Stimulated activated CD8-positive, alpha-beta memory T cell treated with anti-CD3 and anti-CD28 coated beads, Interleukin-7, amount 100 ng/mL, for 48 hours (primary cell): ENCODE results near the gene FRMD4A.
A peak's percentile ranks its signal among the peaks of the same experiment; 100 is the strongest.

ENCODE experiments used
- DNase-seq, 2 donors: peaks; one replicate each; pipeline ENCODE4 v3.0.0-alpha.2; 2020; ENCODE audit warnings: low read depth in 1 of 2; ENCODE audit errors: extremely low read depth in 1 of 2

The FRMD4A gene

DNA sequence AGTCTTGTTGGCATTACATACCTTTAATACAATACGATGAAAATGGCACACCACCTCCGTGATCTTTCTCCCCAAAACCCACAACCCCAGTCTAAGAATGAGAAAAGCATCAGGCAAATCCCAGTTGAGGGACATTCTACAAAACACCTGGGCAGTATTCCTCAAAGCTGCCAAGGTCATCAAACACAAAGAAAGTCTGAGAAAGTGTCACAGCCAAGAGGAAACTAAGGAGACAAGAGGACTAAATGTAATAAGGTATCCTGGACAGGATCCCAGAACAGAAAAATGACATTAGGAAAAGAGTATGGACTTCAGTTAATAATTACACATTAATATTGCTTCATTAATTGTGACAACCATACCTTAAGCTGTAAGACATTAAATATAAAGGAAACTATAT is 14.5 kb upstream of the FRMD4A start:
- DNase-seq, result no peak

DNA sequence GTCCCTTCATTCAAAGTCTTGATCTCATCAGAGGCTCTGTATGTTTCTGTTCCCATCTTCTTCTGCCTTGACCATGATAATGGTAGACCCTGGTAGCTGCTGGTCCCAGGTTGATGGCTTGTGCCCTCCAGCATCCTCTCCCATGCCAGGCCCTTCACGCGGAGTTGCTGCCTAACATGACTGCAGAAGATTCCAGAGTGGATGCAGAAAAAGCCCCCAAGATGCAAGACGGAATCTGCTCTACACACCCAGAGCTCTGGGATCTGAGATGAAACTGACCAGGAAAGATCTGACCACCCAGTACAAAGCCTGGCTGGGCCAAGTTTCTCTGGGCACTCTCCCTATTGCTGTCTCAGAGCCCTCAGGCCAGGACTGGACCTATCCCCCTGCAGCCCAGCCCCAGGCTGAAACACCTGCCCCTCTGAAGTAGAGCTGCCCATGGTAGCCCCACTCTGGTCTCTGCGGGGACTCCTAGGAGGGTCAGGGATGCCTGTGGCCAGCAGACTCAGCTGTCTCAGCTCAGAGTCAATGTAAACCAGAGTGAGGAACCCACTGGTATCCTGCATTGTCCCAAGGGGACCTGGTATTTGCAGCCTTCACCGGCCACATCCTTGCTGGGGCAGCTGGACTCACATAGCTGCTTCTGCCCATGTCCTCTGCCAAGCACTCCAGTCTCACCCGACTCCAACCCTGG is 9.5 kb upstream of the FRMD4A start:
- DNase-seq, result no peak

DNA sequence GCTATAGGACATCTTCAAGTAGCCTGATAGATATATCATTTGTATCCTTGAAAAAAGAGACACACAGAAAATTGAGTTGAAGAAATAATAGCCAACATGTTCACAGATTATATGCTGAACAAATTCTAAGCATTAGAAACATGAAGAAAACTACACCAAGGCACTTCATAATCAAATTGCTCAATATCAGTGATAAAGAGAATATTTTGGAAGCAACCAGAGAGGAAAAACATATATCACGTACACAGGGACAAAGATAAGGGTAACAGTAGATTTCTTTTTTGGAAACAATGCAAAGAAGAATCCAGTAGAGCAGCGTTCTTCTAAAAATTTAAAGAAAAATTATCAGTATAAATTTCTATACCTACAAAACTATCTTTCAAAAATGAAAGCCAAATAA is 6.0 kb upstream of the FRMD4A start:
- no peak for DNase-seq

DNA sequence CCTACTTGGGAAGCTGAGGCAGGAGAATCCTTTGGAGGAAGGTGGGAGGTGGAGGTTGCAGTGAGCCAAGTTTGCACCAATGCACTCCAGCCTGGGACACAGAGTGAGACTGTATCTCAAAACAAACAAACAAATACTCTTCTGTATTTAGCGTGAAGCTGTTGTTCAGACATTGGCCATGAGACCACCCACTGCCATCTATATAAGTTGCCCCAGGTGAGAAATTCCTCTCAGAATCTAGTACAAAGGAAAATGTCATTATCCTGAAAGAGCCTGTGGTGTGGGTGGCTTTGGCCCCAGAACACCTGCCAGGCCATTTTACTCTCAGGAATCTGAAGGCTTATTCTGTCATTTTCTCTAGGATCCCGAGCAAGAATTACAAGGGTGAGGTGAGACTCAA is 4.0 kb upstream of the FRMD4A start:
- no peak for DNase-seq

DNA sequence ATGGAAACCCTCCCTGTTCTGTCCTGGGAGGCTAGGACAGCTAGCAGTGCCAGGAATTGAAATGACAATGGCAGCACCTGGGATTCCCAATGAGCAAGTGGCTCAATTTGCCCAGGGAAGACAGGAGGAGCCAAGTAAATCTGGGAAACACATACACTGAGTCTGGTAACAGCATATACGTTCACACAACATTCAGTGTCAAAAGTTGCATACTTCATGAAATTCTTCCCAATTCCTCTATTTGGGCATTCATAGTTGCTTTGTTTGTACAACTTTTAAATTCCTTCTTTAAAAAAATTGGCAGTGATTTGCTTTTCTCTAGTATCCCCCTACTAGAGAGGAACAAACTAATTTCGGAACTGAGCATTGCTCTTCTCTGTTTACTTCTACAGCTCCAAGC is 2.9 kb upstream of the FRMD4A start:
- no peak for DNase-seq

DNA sequence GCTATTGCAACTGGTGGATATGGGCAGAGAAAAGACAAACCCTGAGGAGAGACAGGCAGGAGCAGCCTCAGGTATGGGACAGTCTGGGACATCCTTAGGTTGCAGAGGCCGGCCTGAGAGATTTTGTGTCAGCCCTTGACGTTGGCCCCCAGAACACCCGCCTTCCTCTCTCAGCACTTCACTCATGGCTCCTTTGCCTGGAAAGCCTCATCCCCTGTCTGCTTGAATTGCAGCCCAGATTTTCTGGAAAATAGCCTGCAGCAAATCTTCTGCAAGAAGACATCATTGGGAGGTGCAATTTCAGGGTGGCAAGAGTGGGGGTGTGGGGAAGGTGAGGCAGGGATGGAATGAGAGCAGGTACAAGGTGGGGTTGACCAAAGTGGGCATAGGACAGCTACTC is 2.2 kb upstream of the FRMD4A start:
- no peak for DNase-seq

DNA sequence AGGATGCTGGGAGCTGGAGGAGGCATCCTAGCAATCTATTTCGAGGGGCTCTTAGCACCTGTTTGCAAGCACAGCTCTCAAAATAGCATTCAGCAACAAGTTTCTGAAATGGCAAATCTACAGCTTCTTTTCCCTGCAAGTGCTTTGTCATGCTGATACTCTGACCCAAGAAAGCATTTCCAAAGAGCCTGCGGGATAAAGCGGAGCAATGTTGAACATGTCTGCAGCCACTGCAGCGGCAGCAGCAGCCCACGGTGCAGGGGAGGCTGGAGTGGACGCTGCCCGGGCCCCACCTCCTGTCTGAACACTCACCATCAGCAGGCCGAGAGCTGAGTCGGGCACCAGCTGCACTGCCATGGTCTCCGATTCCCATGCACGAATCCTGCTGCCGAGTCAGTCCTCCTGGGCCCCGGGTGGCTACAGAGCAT is 964 bp downstream of the FRMD4A start:
- no peak for DNase-seq

DNA sequence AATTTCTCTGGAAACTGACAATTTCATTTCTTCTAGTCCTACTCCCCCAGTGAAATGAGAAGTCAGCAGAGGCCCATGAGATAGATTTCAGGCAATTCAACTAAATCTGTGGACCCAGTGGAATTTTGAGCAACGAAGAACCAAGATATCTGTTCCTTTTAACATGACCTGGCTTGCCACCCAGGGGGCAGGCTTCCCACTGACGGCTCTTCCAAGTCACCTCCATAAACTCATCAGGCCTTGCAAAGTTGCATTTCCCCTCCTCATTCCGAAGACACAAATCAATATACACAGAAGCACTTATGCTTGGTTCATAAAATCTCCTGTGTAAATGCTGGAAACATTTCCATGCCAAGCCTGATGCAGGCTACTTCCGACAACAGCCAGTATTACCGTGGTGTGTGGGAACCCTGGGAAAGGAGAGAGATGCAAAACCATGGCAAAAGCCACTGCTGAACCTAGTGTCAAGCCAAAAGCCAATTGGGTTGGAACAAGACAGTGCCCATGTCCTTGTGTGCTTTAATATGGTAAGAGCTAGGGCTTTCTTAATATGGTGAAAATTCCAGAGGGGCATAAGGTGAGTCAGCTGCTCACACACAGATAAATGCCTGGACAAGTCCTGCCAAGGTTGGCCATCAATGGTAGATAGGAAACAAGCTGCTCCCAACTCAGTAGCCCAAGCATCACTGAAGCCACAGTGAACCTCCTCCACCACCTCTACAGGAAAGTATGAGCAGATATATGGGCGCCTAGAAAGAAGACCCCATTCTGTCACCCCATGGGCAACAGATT is 1.6 kb downstream of the FRMD4A start:
- no peak for DNase-seq

DNA sequence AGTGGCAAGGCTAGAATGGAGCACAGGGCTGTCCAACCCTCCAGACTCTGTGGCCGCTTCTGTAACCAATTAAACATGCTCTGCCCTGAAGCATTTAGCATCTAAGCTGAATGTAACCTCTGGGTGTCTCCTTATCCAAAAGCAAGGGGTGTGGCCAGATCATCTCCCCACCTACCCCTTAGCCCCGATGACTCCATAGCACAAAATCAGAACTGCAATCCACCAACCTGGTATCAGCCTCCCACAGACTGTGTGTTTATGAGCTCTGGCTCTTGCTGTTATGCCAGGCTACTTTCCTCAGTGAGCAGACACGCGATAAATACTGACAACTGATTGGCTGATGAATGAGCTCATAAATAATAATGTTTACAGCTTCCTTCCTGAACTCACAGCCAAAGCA is 3.2 kb downstream of the FRMD4A start:
- DNase-seq, result no peak

DNA sequence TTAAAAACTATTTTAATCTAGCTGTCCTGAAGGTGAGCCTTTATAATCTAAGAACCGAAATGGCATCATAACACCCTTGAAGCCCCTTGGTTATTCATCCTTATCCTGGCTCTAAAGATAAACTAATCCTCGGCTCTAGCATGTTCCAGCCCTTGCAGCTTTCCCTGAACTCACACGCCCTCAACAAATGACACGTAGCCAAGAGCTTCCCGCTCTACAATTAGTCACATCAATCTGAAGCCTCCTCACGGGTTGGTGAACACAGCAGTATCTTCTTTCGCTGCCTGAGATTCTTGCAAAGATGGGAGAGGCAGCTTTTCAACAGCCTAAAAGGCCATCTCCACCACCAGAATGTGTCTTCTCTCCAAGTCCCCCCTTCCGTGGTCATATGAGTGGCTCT is 4.1 kb downstream of the FRMD4A start:
- no peak for DNase-seq

DNA sequence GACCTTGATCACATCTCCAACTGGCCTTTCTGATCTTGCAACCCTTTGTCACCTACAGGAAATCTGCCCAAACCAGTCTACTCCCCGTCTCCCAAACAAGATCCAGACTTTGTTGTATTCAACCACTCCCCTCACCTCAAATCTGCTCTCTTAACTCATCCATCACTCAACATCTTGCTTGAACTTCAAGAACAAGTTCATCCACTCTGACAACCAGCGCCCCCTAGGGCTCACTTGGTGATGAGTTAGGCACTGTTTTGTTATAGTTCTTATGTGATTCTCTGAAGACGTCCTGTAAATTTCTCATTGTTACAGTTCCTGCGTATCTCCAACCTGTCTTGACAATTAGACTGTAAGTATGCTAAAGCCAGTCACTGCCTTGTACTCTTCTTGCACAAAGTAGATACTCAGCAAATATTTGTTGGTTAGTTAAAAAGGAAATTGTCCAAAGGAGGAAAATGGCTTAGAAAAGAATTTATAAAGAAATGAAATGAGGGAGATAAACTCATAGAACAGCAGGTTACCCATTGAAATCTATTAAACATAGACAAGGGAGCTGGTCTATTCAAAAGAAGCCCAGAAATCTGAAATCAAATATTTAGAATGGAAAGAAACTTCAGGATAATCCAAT is 5.3 kb downstream of the FRMD4A start:
- peak; percentile 6 to 41 for DNase-seq

DNA sequence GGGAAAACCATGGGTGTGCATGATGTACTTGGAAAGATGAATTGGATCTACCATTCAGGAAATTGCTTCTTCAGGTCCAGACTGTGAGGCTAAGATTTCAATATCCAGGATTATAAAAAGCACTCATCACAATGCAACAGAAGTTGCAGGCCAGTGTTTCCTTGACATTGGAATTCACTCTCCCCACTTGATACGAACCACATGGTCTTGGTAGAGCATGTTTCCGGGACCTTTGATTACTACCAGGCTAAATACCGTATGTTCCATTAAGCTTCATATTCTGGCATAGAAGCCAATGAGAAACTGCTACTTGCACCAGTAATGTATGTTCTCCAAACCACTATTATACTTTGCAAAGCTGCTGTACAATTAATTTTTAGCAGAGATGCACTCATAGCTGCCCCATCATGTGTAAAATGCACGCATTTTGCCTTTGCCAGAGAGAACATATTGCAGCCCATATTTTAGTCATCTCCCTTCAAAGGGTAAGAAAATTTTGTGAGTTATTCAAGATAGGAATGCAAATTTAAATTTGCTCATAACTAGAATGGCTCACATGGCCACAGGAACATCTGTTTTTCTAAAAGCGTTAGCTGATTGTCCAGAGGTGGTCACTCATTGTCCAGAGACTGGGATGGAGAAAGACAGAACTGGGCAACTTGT is 8.1 kb downstream of the FRMD4A start:
- DNase-seq, result no peak

DNA sequence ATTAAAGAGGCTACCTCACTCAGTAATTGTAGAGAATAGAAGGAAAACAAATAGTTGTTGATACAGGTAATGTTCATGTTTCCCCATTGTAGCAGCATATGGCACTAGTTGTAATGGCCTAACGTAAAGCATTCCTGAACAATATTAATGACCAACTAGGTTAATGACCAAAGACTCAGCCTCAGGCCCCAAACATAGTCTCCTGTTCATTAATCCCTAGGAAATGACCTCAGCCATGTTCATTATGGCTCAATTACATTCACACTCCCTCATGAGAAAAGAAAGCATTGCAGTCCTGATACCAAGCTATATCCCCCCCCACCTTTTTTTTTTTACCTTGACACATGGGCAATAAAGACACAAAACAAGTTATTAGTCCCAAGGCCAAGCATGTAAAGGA is 12.7 kb downstream of the FRMD4A start:
- no peak for DNase-seq

DNA sequence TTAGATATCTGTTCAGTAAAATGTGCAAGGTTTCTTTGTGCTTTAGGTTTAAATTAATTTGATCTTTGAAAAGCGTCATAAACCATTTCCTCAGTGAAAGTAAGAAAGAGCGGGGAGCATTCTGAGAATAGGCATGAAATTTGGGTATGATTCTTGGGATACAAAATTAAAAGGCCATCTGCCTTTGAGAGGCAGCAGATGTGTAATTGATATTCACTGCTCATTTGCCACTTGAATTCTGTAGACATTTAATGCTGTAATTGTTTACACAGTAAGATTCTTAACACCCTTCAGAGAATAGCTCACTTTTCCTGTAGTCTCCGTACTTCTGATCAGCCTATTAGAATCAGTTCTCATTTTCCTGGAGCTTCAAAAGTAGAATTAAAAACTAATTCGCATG is 18.7 kb downstream of the FRMD4A start:
- no peak for DNase-seq

DNA sequence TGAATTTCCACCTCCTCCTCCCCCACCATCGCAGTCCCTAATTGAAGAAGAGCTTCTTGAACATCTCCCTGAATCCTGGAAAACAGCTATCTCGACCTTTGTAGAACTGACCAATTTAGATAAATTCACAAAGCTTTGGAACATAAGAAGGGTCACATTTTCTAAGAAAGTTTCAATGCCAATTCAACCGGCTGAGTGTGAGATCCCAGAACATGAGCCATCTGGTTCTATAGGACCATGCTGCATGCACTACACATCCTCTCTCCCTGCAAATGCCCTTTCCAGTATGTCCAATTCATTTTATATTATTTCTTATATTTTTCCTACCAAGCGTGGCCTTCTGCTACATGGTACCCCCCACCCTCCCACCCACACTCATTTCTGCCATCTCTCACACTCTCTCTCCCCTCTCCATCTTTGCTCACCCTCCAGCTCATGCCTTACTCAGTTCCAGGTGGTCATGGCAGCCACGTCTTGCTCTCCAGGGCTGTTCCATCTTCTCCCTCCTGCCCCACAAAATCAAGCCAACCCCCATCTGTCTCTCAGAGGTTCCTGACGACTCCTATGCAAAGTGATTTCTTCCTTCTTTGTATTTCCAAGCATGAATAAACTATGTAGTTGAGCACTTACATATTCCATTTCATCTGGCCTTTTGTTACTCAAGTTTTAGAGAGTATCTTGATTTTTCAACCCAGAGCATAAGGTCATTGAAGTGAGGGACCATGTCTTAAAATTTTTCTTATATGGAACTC is 19.3 kb downstream of the FRMD4A start:
- no peak for DNase-seq

DNA sequence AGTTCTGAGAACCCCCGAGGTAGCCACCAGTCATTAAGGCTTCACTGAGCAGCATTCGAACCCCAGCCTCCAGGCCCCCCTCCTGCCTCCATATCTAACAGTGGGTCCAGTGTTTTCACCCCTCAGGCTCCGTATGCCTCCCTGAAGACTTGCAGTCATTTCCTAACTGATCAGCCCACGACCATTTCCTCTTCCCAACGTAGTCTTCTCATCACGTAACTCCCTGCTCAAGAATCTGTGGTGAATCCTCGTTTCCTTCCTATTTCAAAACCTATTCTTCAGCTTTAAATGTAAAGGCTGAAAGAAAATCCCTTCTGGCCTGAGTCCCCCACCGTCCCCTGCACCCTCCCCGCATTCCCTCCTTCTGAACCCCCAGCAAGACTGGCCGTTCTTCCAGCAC is 21.1 kb downstream of the FRMD4A start:
- DNase-seq, result no peak

DNA sequence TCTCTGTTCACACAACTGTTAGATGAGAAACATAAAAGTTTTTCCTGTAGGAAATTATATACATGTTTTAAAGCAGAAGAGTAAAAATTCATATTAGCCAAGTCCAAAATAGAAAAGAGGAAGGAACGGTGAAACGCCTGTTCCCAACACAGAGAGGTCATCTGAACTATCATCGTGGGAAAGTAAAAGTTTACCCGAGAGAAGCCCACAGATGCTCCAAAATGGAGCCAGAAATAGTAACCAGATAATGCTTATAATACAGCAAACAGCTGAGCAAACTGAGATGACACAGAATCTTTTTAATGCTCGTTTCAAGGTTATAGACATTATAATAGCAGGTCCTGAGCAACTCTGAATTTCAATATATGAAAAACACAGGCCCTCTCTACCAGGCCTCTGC is 24.5 kb downstream of the FRMD4A start:
- DNase-seq, result no peak

DNA sequence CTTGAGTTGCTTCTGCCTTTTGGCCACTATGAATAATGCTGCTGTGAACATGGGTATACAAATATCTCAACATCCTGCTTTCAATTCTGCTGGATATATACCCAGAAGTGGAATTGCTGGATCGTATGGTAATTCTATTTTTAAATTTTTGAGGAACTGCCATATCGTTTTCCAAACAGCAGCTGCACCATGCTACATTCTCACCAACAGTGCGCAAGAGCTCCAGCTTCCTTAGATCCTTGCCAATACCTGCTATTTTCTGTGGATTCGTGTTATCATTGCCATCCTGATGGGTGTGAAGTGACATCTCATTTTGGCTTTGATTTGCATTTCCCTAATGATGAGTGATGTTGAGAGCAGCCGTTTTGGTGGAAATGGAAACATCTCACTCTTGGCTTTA is 26.7 kb downstream of the FRMD4A start:
- no peak for DNase-seq

DNA sequence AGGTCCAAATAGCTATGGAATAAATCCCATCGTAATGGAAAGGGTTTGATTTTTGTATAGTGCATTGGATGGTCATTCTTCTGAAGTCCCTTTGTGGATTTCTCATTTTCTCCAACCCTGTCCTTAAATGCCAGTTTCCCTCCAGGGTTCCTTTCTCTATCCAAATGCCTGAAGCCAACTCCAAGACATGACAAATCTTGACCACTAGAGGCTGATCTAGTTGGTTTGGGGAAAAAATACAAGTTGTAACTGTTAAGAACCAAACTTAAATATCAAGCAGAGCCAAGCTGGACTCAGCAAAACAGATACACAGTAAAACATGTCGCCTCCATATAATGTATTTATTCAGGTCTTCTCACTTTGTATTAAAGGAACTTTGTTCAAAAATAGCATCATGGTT is 28.7 kb downstream of the FRMD4A start:
- DNase-seq, result no peak

DNA sequence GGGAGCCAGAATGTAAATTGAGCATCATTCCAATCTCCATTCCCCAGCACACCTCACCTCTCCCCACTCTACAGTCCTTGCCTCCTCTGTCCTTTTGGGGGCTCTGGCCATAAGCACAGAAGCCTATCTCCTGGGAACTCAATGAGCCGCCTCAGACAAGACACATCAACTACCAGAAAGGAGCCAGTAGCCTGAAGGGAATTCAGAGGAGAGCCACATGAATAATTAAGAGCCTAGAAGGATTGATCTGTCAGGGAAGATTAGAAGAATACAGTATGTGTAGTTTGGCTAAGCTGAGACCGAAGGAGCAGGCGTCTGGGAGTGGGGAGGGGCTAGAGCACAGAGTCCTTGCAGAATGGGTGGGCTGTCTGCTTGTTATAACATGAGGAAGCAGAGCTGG is 31.2 kb downstream of the FRMD4A start:
- no peak for DNase-seq
